ENCODE measurements around the gene MEGF6.

The MEGF6 gene

GRCh38 chr1:3504151-3504821, 107.0 kb downstream of the MEGF6 start:
- no peaks in the 10 kb centered on the region for H3K9me3 Mint-ChIP-seq
- H3K27me3 Mint-ChIP-seq, result no peaks in the 10 kb centered on the region
- DNase-seq (no peak), ATAC-seq (replicated peaks) (no peak)
- H3K27ac Mint-ChIP-seq, result no peak overlapping the region
- no peak overlapping the region for H3K4me3 Mint-ChIP-seq
- peaks cover 0 to 13% of the 10 kb centered on the region in 2 donors for H3K36me3 Mint-ChIP-seq
- H3K4me1 Mint-ChIP-seq, result no peaks in the 10 kb centered on the region

DNA sequence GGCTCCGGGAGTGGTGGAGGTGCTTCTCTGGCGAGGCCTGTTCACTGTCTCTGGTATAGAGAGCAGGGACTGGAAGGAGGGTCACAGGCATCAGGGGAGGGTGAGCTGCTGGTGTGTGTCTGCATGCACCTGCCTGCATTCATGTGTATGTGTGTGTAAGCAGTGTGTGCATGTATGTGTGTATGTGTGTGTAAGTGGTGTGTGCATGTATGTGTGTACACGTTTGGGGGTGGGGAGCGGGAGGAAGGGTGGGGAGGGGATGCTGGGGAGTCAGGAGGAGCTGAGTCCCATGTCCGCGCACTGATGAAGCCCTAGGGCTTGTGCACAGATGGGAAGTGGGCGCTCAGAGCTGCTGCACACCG, 107.8 kb downstream of the MEGF6 start:
- no peaks in the 10 kb centered on the region for H3K27me3 Mint-ChIP-seq
- peaks cover 0 to 9% of the 10 kb centered on the region in 2 donors for H3K36me3 Mint-ChIP-seq
- H3K27ac Mint-ChIP-seq, result no peak overlapping the region
- no peaks in the 10 kb centered on the region for H3K4me1 Mint-ChIP-seq
- H3K4me3 Mint-ChIP-seq, result no peak overlapping the region
- DNase-seq (no peak), ATAC-seq (replicated peaks) (no peak)
- no peaks in the 10 kb centered on the region for H3K9me3 Mint-ChIP-seq

DNA sequence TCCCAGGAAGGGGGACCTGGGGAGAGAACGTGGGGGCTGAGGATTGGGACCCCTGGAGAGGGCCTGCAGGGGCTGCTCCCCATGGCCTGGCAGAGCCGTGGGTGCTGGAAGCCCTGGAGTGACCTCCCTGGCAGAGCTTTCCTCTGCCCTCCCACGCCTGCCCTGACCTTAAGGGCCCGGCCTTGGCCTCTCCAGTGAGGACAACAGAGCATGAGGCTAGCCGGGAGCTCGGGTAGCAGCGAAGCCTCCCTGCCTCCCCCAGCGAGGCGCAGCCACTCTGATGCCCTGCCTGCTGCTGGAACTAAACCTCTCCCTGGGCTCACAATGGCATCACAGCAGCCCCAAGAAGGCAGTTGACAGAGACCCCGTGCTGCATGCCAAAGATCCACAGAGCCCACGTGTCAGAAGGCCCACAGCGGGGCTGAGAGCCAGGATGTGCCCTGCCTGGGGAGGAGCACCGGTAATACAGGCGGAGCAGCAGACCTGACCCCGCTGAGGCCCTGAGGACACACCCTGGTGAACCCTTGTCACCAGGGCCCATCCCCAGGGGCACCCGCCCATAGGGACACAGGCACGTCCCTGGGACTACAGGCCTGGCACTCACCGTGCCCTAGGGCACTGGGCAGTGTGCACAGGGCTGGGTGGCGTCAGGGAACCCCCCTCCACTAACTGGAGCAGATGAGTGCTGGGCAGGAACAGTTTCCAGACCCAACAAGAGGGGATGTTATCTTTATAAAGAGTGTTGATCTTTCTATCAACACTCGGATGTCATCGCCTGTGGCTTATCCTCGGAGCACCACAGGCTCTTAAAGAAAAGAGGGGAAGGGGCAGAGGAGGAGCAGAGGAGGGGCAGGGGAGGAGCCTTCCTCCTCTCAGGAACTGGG, 108.4 kb downstream of the MEGF6 start:
- Mint-ChIP-seq H3K4me3 (no peak overlapping the region), H3K36me3 (peaks cover 0 to 9% of the 10 kb centered on the region in 2 donors), H3K4me1 (peaks cover 0 to 4% of the 10 kb centered on the region in 2 donors), H3K27me3 (no peaks in the 10 kb centered on the region), H3K27ac (no peak overlapping the region), H3K9me3 (no peaks in the 10 kb centered on the region)
- no peak for DNase-seq
- ATAC-seq (replicated peaks), result no peak

DNA sequence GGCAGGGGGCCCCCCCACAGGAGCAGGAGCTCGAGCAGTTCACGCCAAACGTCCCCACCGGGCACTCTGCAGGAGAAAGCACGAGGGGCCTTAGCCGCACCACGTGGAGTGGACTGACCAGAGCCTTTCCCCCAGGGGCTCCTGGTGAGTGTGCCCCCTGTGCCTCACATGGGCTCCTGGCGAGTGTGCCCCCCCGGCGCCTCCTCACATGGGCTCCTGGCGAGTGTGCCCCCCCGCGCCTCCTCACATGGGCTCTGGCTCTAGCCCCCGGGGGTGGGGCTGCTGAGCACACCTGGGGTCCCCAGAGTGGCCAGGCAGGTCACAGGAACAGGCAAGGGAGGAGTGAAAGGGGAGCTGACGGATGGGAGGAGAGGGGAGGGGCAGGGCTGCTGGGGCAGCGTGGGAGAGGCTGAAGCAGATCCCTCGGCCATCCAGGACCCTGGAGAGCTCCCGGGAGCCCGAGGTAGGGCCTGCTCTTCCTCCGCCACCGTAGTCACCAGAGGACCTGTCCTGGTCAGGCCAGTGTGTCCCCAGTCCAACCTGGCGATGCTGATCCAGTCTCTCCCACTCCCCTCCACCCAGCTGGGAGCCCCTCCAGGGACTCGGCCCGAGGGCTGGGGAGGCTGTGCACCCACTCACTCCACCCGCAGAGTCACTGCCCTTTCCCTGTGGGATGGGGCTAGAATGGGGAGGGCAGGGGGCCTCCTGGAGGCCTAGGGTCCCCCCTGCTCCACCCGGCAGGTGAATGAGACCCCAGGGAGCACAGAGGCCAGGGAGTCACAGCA, 109.3 kb downstream of the MEGF6 start:
- no peak overlapping the region for H3K4me3 Mint-ChIP-seq
- peaks cover 0 to 6% of the 10 kb centered on the region in 2 donors for H3K36me3 Mint-ChIP-seq
- no peak overlapping the region for H3K27ac Mint-ChIP-seq
- H3K4me1 Mint-ChIP-seq, result peaks cover 0 to 4% of the 10 kb centered on the region in 2 donors
- no peaks in the 10 kb centered on the region for H3K9me3 Mint-ChIP-seq
- no peaks in the 10 kb centered on the region for H3K27me3 Mint-ChIP-seq
- DNase-seq (no peak), ATAC-seq (replicated peaks) (peak in 1 of 2 donors; percentile 22)

GRCh38 chr1:3501437-3501836, 109.9 kb downstream of the MEGF6 start:
- Mint-ChIP-seq H3K36me3 (peaks cover 0 to under 1% of the 10 kb centered on the region in 2 donors), H3K4me3 (no peak overlapping the region), H3K4me1 (peaks cover 0 to 4% of the 10 kb centered on the region in 2 donors), H3K27ac (no peak overlapping the region), H3K9me3 (no peaks in the 10 kb centered on the region), H3K27me3 (no peaks in the 10 kb centered on the region)
- no peak for DNase-seq
- no peak for ATAC-seq (replicated peaks)

DNA sequence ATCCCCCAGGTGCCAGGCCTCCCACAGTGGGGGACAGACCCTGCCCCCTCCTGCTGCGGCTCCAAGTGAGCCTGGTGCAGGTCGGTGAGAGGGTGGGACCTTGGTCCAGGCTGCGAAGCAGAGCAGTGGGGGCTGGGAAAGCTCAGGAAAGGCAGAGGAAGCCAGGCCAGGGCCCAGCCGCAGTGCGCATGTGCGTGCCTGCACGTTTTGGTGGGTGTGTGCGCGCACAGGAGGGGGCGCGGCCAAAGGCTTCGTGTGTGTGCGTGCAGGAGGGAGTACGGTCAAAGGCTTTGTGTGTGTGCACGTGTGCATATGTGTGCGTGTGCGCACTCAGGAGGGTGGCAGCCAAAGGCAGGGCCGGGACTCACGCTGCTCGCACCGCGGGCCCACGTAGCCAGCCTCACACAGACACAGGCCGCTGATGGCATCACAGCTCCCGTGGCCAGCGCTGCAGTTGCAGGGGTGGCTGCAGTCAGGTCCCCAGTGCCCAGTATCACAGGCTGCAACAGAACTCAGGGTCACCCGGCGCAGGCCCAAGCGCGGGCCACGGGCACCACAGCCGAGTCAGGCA, 111.0 kb downstream of the MEGF6 start:
- H3K36me3 Mint-ChIP-seq, result no peaks in the 10 kb centered on the region
- H3K9me3 Mint-ChIP-seq, result no peaks in the 10 kb centered on the region
- peaks cover 0 to 4% of the 10 kb centered on the region in 2 donors for H3K4me1 Mint-ChIP-seq
- DNase-seq (no peak), ATAC-seq (replicated peaks) (no peak)
- H3K27ac Mint-ChIP-seq, result no peak overlapping the region
- no peaks in the 10 kb centered on the region for H3K27me3 Mint-ChIP-seq
- no peak overlapping the region for H3K4me3 Mint-ChIP-seq

DNA sequence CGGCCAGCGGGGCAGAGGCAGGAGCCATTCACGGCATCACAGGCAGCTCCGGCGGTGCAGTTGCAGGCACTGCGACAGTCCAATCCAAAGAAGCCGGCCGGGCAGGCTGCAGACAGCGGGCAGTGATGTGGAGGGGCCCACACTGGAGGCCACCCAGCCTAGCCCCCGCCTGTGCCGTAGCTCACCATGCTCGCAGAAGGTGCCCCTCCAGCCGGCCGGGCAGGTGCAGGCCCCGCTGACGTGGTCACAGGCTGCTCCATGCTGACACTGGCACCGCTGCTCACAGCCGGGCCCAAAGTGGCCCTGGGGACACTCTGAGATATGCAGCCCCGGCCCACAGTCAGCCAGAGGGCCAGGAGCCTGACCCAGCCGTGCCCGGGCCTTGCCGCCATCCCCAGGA, 111.7 kb downstream of the MEGF6 start:
- peaks cover 0 to 4% of the 10 kb centered on the region in 2 donors for H3K4me1 Mint-ChIP-seq
- no peaks in the 10 kb centered on the region for H3K27me3 Mint-ChIP-seq
- no peak for ATAC-seq (replicated peaks)
- H3K9me3 Mint-ChIP-seq, result no peaks in the 10 kb centered on the region
- no peak overlapping the region for H3K4me3 Mint-ChIP-seq
- H3K36me3 Mint-ChIP-seq, result no peaks in the 10 kb centered on the region
- no peak overlapping the region for H3K27ac Mint-ChIP-seq
- DNase-seq, result no peak

DNA sequence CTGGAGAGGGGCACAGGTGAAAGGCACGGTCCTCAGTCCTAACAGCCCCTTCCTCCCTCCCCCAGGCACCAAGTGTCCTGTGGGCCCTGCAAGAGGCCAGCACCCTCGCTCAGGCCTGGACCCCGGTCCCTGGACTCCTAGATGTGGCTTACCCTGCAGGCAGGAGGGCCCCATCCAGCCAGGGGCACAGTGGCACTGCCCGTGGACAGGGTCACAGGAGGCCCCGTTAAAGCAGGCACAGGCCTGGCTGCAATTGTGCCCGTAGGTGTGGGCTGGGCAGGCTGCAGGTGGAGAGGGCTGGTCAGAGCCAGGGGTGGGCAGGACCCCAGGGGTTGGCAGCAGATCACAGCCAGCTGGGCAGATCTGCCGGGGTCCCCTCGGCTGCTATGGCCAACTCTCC, 112.3 kb downstream of the MEGF6 start:
- H3K9me3 Mint-ChIP-seq, result no peaks in the 10 kb centered on the region
- H3K27me3 Mint-ChIP-seq, result no peaks in the 10 kb centered on the region
- H3K4me3 Mint-ChIP-seq, result no peak overlapping the region
- H3K27ac Mint-ChIP-seq, result no peak overlapping the region
- ATAC-seq (replicated peaks) (no peak), DNase-seq (no peak)
- no peaks in the 10 kb centered on the region for H3K36me3 Mint-ChIP-seq
- peaks cover 0 to 4% of the 10 kb centered on the region in 2 donors for H3K4me1 Mint-ChIP-seq

DNA sequence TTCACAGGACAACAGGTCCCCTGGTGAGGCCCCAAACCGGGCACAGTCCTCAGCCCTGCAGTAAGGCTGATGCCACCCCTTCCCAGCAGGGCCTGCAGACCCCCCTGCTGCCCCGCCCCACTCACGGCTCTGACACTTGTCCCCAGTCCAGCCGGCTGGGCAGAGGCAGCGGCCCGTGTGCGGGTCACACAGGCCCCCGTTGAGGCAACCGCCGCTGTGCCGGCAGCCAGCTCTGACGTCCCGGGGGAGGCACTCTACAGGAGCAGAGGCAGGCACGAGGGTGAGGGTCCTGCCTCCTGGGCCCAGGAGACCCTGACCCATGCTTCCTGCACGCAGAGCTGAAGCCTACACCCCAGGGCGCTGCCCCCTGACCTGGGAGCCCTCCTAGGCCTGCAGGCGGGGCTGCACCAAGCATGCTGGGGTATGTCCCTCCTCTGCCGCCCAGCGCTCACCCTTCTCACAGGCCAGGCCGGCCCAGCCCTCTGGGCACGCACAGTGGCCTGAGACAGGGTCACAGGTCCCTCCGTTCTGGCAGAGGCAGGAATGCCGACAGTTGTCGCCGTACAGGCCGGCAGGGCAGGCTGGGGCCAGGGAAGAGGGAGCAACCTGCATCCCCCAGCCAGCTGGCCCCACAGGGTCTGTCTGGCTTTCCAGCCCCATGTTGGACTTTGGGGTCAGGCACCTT, 112.9 kb downstream of the MEGF6 start:
- no peak overlapping the region for H3K27ac Mint-ChIP-seq
- H3K36me3 Mint-ChIP-seq, result no peaks in the 10 kb centered on the region
- ATAC-seq (replicated peaks) (no peak), DNase-seq (no peak)
- H3K9me3 Mint-ChIP-seq, result no peaks in the 10 kb centered on the region
- no peak overlapping the region for H3K4me3 Mint-ChIP-seq
- H3K4me1 Mint-ChIP-seq, result peaks cover 0 to 4% of the 10 kb centered on the region in 2 donors
- H3K27me3 Mint-ChIP-seq, result no peaks in the 10 kb centered on the region

GRCh38 chr1:3497521-3497920, 113.8 kb downstream of the MEGF6 start:
- Mint-ChIP-seq H3K27me3 (no peaks in the 10 kb centered on the region), H3K27ac (no peak overlapping the region), H3K36me3 (no peaks in the 10 kb centered on the region), H3K4me1 (peaks cover 0 to 4% of the 10 kb centered on the region in 2 donors), H3K9me3 (no peaks in the 10 kb centered on the region), H3K4me3 (no peak overlapping the region)
- ATAC-seq (replicated peaks), result no peak
- DNase-seq, result no peak

DNA sequence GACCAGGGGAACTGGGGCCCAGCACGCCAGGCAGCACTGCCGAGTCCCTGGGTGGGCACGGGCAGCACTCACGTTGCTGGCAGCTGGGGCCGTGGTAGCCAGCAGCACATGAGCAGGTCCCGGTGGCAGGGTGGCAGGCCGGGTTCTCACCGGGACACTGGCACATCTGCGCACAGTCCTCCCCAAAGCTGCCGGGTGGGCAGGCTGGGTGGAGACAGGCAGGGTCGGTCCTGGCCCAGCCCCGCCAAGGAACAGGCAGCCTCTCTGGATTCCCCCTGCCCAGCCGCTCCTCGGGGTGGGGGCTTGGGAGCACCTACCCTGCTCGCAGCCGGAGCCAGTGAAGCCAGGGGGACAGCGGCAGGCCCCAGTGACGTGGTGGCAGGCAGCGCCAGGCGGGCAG, 114.4 kb downstream of the MEGF6 start:
- no peaks in the 10 kb centered on the region for H3K36me3 Mint-ChIP-seq
- H3K4me3 Mint-ChIP-seq, result no peak overlapping the region
- no peaks in the 10 kb centered on the region for H3K27me3 Mint-ChIP-seq
- no peak for ATAC-seq (replicated peaks)
- H3K4me1 Mint-ChIP-seq, result peaks cover 0 to 4% of the 10 kb centered on the region in 2 donors
- H3K27ac Mint-ChIP-seq, result no peak overlapping the region
- H3K9me3 Mint-ChIP-seq, result no peaks in the 10 kb centered on the region
- no peak for DNase-seq

- Mint-ChIP-seq H3K4me3 (no peak overlapping the region), H3K36me3 (peaks cover 0 to 1% of the 10 kb centered on the region in 2 donors), H3K9me3 (no peaks in the 10 kb centered on the region), H3K27me3 (no peaks in the 10 kb centered on the region), H3K4me1 (peaks cover 5 to 13% of the 10 kb centered on the region in 2 donors), H3K27ac (no peak overlapping the region)
- DNase-seq (no peak), ATAC-seq (replicated peaks) (no peak)
Measured at GRCh38 chr1:3495776-3496745, 115.2 kb downstream of the MEGF6 start.
